ENCODE results near the gene GAPDHS.

Gene GAPDHS

DNA sequence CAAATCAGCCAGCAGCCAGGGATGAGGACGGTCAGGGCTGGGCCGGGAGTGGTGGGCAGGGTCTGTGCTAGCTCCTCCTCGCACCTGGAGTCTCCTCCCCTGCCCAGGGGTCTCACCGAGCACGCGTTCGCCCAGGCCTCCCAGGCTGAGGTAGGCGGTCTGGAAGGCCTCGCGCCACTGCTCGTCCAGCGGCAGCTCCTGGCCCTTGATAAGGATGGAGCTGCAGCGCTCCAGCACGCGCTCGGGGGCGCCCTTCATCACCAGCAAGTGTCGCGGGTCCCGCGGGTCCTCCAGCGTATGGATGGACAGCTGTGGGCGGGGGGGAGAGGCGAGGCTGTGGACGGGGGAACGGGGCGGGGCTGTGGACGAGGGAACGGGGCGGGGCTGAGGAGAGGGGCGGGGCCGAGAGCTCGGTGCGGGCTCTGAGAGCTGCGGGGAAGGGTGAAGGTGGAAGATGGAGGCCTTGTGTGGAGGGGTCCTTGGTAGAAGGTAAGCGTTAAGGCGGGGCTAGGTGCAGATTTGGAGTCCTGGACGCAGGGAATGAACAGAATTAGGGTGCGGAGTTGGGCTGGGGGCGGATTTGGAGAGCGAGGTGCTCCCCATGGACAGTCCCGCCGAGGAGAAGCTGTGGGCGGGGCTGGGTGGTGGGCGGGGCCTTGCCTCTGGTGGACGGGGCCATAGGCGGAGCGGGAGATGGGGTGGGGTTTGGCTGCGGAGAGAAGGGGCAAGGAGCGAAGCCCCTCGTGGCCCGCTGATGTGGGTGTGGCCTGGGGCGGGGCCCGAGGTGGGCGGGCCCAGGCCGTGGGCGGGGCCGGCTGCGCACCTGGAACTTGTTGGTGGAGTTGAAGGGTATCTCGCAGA, 24.5 kb downstream of the GAPDHS start:
- no peak for ATAC-seq (ENCODE audit: insufficient read depth, low read depth)
- Histone ChIP-seq H3K4me3 (ENCODE audit: low read depth in 1 of 2, low read length in 2 of 2) (no peak overlapping the region), H3K36me3 (ENCODE audit: insufficient read depth, low read length) (no peaks in the 10 kb centered on the region), H3K27ac (ENCODE audit: low read length) (no peak overlapping the region), H3K79me2 (ENCODE audit: insufficient read depth, low read length) (no peaks in the 10 kb centered on the region), H2AFZ (ENCODE audit: low read depth, low read length) (no peak overlapping the region), H3K4me2 (ENCODE audit: insufficient read depth, low read length) (no peak overlapping the region), H4K20me1 (ENCODE audit: insufficient read depth, low read length) (0 out of 2 replicates have a peak, but pooled peaks cover 5% of the 10 kb centered on the region), H3K9ac (ENCODE audit: low read depth, low read length) (no peak overlapping the region), H3K9me3 (ENCODE audit: insufficient read depth, low read length, severe bottlenecking) (no peaks in the 10 kb centered on the region), H3K4me1 (ENCODE audit: insufficient read depth, low read length) (no peaks in the 10 kb centered on the region), H3K27me3 (ENCODE audit: insufficient read depth, low read length, poor library complexity) (no peaks in the 10 kb centered on the region)
- TF ChIP-seq, protein P1, sequence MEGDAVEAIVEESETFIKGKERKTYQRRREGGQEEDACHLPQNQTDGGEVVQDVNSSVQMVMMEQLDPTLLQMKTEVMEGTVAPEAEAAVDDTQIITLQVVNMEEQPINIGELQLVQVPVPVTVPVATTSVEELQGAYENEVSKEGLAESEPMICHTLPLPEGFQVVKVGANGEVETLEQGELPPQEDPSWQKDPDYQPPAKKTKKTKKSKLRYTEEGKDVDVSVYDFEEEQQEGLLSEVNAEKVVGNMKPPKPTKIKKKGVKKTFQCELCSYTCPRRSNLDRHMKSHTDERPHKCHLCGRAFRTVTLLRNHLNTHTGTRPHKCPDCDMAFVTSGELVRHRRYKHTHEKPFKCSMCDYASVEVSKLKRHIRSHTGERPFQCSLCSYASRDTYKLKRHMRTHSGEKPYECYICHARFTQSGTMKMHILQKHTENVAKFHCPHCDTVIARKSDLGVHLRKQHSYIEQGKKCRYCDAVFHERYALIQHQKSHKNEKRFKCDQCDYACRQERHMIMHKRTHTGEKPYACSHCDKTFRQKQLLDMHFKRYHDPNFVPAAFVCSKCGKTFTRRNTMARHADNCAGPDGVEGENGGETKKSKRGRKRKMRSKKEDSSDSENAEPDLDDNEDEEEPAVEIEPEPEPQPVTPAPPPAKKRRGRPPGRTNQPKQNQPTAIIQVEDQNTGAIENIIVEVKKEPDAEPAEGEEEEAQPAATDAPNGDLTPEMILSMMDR (IDR thresholded peaks at IDR 0.05; ENCODE audit: borderline replicate concordance, extremely low read depth, low read length, poor library complexity, severe bottlenecking), result no peak
- no peak for DNase-seq

DNA sequence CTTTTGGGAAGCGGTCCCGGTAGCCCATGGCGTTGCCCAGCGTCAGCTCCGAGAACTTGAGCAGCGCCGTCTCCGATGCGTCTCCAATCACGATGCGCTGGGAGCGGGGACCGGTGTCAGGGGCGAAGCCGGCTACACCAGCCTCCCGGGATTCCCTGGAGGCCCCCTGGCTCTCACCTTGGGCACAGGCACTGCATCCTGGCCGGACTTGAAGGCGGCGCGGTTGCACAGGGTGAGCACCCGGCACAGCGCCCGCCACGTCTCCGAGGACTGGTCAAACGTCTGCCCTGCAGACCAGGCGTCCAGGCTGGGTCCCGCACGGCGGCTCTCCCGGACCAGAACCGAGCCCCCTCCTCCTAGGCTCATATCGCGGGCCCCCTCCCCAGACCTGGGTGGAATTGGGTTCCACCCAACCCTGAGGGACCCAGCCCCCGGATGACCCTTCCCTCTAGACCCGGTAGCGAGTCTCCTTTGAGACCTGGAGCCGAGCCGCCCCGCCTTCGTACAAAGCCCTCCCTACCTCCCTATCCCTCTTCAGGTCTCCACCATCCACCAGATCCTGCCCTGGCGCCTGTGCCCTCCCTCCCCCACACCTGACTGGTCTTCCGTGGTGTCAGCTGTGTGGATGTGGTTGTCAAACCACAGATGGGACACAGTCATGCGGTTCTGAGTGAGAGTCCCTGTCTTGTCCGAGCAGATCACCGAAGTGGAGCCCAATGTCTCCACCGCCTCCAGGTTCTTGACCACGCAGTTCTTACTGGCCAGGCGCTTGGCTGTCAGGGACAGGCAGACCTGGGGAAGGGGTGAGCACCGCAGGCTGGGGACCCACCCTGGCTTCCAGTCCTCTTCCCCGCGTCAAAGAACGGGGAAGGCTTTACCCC, 25.4 kb downstream of the GAPDHS start:
- no peaks in the 10 kb centered on the region for H3K27me3 ChIP-seq (ENCODE audit: insufficient read depth, low read length, poor library complexity)
- H3K4me1 ChIP-seq (ENCODE audit: insufficient read depth, low read length), result no peaks in the 10 kb centered on the region
- DNase-seq, result no peak
- no peaks in the 10 kb centered on the region for H3K79me2 ChIP-seq (ENCODE audit: insufficient read depth, low read length)
- no peak overlapping the region for H3K9ac ChIP-seq (ENCODE audit: low read depth, low read length)
- no peaks in the 10 kb centered on the region for H3K9me3 ChIP-seq (ENCODE audit: insufficient read depth, low read length, severe bottlenecking)
- no peak for TF ChIP-seq EZH2 (IDR thresholded peaks at IDR 0.05; ENCODE audit: borderline replicate concordance, low read depth, low read length, severe bottlenecking)
- TF ChIP-seq, protein P1 (IDR thresholded peaks at IDR 0.05; ENCODE audit: borderline replicate concordance, extremely low read depth, low read length, poor library complexity, severe bottlenecking), result no peak
- 0 out of 2 replicates have a peak, but pooled peaks cover 5% of the 10 kb centered on the region for H4K20me1 ChIP-seq (ENCODE audit: insufficient read depth, low read length)
- H2AFZ ChIP-seq (ENCODE audit: low read depth, low read length), result no peak overlapping the region
- no peak overlapping the region for H3K27ac ChIP-seq (ENCODE audit: low read length)
- no peak for ATAC-seq (ENCODE audit: insufficient read depth, low read depth)
- no peak overlapping the region for H3K4me2 ChIP-seq (ENCODE audit: insufficient read depth, low read length)
- no peak overlapping the region for H3K4me3 ChIP-seq (ENCODE audit: low read depth in 1 of 2, low read length in 2 of 2)
- no peaks in the 10 kb centered on the region for H3K36me3 ChIP-seq (ENCODE audit: insufficient read depth, low read length)

DNA sequence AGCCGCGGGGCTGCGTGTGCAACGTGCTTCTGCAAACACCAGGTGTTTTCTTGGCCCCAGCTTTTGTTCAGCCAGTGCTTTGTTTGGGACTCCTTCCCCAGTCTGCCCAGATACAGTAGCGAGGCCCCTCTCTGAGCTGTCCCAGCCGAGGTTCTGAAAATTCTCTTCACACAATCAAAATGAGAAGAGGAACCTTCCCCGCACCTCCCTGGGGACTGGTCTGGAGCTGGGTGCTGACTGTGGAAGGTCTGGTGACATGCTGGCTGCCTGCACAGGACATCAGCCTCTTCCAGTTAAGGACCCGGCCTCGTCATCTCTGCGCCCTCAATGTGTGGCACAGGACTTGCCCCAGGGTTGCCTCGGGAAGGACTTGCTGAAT, 26.0 kb downstream of the GAPDHS start:
- H3K79me2 ChIP-seq (ENCODE audit: insufficient read depth, low read length), result no peaks in the 10 kb centered on the region
- TF ChIP-seq EZH2 (IDR thresholded peaks at IDR 0.05; ENCODE audit: borderline replicate concordance, low read depth, low read length, severe bottlenecking), result no peak
- TF ChIP-seq, protein P1 (IDR thresholded peaks at IDR 0.05; ENCODE audit: borderline replicate concordance, extremely low read depth, low read length, poor library complexity, severe bottlenecking), result no peak
- no peak overlapping the region for H3K9ac ChIP-seq (ENCODE audit: low read depth, low read length)
- H3K27ac ChIP-seq (ENCODE audit: low read length), result no peak overlapping the region
- no peaks in the 10 kb centered on the region for H3K9me3 ChIP-seq (ENCODE audit: insufficient read depth, low read length, severe bottlenecking)
- H3K4me1 ChIP-seq (ENCODE audit: insufficient read depth, low read length), result no peaks in the 10 kb centered on the region
- ATAC-seq (ENCODE audit: insufficient read depth, low read depth), result no peak
- no peak overlapping the region for H3K4me2 ChIP-seq (ENCODE audit: insufficient read depth, low read length)
- H3K36me3 ChIP-seq (ENCODE audit: insufficient read depth, low read length), result no peaks in the 10 kb centered on the region
- 0 out of 2 replicates have a peak, but pooled peaks cover 5% of the 10 kb centered on the region for H4K20me1 ChIP-seq (ENCODE audit: insufficient read depth, low read length)
- DNase-seq, result no peak
- no peak overlapping the region for H3K4me3 ChIP-seq (ENCODE audit: low read depth in 1 of 2, low read length in 2 of 2)
- no peaks in the 10 kb centered on the region for H3K27me3 ChIP-seq (ENCODE audit: insufficient read depth, low read length, poor library complexity)
- H2AFZ ChIP-seq (ENCODE audit: low read depth, low read length), result no peak overlapping the region
